ENCODE data around the gene RGS7.

- TF ChIP-seq POLR2A (IDR thresholded peaks at IDR 0.05) (no peak), CTCF (IDR thresholded peaks at IDR 0.05) (no peak)
These were observed 553.9 kb downstream of the RGS7 start for GRCh38 chr1:240803151-240803550.

All from vagina (tissue), 2 donors.